Prostate gland (tissue), 2 donors: ENCODE data around the gene LAPTM4A. TPM values are rescaled to one million over a fixed set of nuclear protein-coding genes. Genes with fewer than 3 reads are reported as not detected.
"Not testable (repeated sequence)": the region's sequence is repeated elsewhere in the genome, so short reads cannot be mapped to it uniquely, and the experiment has no call there.

ENCODE experiments used
- DNase-seq: peaks from one replicate; pipeline ENCODE4 v3.0.0-alpha.2; 2019; ENCODE audit warnings: low spot score
- H3K27ac ChIP-seq, 2 donors: fragments of 200-600 bp; sonication (generic); 2 replicates each; pipeline ENCODE4 v1.5.1; 2017 to 2019
- H3K27me3 ChIP-seq: fragments of 200-600 bp; sonication (generic); replicated peaks from 2 replicates; pipeline ENCODE4 v1.5.1; 2019; ENCODE audit not compliant: insufficient read depth
- H3K36me3 ChIP-seq, 2 donors: fragments of 200-600 bp; sonication (generic); 1 replicate in 1 of 2; 2 replicates in 1 of 2; pipeline versions ENCODE4 v1.5.1 to v1.8.1; 2017 to 2019
- H3K4me1 ChIP-seq: fragments of 200-600 bp; sonication (generic); replicated peaks from 2 replicates; pipeline ENCODE4 v1.5.1; 2019
- H3K4me3 ChIP-seq, 2 donors: fragments of 200-600 bp; sonication (generic); 2 replicates each; pipeline ENCODE4 v1.5.1; 2017 to 2019
- H3K9me3 ChIP-seq: fragments of 200-600 bp; sonication (generic); 2 replicates; pipeline ENCODE4 v1.5.1; 2017
- POLR2A ChIP-seq: fragments of 450-650 bp; IDR thresholded peaks from one replicate; pipeline ENCODE4 v1.6.1; 2016; ENCODE audit warnings: antibody characterized with exemption, mild to moderate bottlenecking
- POLR2AphosphoS5 ChIP-seq: sonication (generic); formaldehyde crosslinking; IDR thresholded peaks from one replicate; pipeline ENCODE4 v1.6.1; 2017; ENCODE audit warnings: antibody characterized with exemption
- WGBS: methylation state at CpG from one replicate; pipeline ENCODE4 v1.1.5; 2018; 5-methylcytosine and 5-hydroxymethylcytosine counted together
- intact Hi-C: fragments of 100-400 bp; cut with DNase I; formaldehyde crosslinking; loops from one replicate; pipeline ENCODE4 v1.14.2; 2022
- total RNA-seq, 2 donors: library from RNA; depleted of rRNA; stranded (reverse); fragments of >200 nt; gene quantifications; one replicate each; pipeline ENCODE4 v1.1.0, GENCODE V29; 2016
- TF ChIP-seq, protein P1 (sequence below), 4 experiments: fragments of 200-600 bp in 2 of 4; fragments of 450-650 bp in 2 of 4; sonication (generic) in 2 of 4; IDR thresholded peaks; 1 replicate in 3 of 4; 2 replicates in 1 of 4; pipeline ENCODE4 v1.5.1; 2016 to 2019; ENCODE audit warnings: antibody characterized with exemption in 4 of 4, mild to moderate bottlenecking in 2 of 4, moderate library complexity in 2 of 4

LAPTM4A gene
- total RNA-seq, 2 donors from 2014 or later = 142 to 340 TPM

GRCh38 chr2:20092901-20093235 is 41.4 kb upstream of the LAPTM4A start:
- Histone ChIP-seq H3K36me3 (no peaks in the 10 kb centered on the region), H3K9me3 (no peaks in the 10 kb centered on the region), H3K4me3 (no peak overlapping the region), H3K27ac (no peak overlapping the region), H3K4me1 (no peaks in the 10 kb centered on the region), H3K27me3 (no peaks in the 10 kb centered on the region)
- intact Hi-C loops = no loop called here
- TF ChIP-seq POLR2A (no peak), POLR2AphosphoS5 (no peak)
- TF ChIP-seq, protein P1, sequence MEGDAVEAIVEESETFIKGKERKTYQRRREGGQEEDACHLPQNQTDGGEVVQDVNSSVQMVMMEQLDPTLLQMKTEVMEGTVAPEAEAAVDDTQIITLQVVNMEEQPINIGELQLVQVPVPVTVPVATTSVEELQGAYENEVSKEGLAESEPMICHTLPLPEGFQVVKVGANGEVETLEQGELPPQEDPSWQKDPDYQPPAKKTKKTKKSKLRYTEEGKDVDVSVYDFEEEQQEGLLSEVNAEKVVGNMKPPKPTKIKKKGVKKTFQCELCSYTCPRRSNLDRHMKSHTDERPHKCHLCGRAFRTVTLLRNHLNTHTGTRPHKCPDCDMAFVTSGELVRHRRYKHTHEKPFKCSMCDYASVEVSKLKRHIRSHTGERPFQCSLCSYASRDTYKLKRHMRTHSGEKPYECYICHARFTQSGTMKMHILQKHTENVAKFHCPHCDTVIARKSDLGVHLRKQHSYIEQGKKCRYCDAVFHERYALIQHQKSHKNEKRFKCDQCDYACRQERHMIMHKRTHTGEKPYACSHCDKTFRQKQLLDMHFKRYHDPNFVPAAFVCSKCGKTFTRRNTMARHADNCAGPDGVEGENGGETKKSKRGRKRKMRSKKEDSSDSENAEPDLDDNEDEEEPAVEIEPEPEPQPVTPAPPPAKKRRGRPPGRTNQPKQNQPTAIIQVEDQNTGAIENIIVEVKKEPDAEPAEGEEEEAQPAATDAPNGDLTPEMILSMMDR (IDR thresholded peaks at IDR 0.05) = no peak
- WGBS = 81% methylated on average over 5 of the region's 5 CpGs
- no peak for DNase-seq

DNA sequence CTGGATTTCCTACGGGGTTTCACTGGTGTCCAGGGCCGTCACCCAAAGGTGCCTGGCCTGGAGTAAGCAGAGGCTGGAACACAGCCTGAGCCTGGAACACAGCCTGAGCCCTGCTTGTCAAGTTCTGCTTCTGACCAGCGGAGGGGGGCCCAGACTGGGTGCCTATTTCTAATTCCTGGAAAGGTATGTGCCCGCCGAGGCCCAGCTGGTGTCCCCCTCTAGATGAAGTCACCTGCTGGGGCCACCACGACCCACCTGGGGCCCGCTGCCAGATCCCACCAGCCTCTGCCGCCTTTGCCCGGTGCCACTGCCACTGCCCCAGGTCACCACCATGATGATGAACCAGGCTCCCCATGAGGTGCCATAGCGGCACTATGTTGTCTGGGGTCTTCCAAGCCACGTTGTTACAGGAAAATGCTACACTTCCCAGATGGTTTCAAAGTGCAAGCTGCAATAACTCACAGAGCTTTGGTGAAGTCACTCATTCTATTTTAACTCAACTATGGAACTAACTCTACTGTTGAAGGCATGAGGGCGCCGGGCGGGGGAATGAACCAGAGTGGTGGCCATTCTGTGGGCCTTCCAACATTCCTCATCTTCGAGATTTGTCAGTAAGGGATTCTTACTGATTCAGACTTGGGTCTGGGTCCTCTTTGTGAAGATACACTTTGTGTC is 40.9 kb upstream of the LAPTM4A start:
- H3K27ac ChIP-seq = no peak overlapping the region
- TF ChIP-seq POLR2AphosphoS5 (no peak), POLR2A (no peak)
- TF ChIP-seq, protein P1 (IDR thresholded peaks at IDR 0.05) = no peak
- no peaks in the 10 kb centered on the region for H3K4me1 ChIP-seq
- WGBS = 88% methylated on average over 15 of the region's 15 CpGs
- H3K27me3 ChIP-seq = no peaks in the 10 kb centered on the region
- no peaks in the 10 kb centered on the region for H3K9me3 ChIP-seq
- intact Hi-C loops = no loop called here
- H3K36me3 ChIP-seq = no peaks in the 10 kb centered on the region
- DNase-seq = no peak
- no peak overlapping the region for H3K4me3 ChIP-seq

- no peak for DNase-seq
- H3K27ac ChIP-seq = no peak overlapping the region
- 45% methylated on average over 11 of the region's 11 CpGs for WGBS
These were observed 40.0 kb upstream of the LAPTM4A start for GRCh38 chr2:20091305-20091991.

DNA sequence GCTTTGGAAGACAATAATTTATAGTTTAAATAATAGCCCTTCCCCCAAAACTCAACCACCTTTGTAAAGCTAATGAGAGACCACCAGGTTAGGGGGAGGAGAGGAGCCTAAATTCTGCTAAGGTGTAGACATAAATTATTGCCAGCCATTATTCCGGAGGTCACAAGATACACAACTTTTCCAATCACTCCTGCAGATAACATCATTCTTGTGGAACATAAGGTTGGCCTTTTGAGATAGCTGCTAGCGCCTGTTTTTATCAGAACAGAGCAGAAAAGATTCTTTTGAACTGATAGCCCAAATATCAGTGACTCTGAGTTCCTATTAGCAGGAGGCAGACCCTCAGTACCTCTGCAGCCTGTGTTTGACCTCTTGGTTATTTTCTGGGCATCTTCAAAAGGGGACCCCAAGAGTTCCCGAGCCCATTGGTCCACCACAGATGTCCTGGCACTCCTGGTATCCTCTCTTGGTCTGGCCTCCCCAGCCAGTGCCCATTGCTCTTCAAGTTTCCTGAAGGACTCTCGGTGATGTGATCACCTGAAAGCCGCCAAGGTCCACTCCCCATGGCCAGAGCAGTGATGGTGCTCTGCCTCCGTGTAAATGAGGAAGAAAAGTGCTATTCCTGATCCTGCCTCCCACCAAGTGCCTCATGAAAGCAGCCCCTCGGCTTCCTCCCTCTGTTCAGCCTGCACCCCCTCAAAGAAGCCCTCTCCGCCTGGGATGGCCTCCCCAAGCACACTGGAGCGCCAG is 38.5 kb upstream of the LAPTM4A start:
- intact Hi-C loops = no loop called here

More at GRCh38 chr2:20091305-20091991, 40.0 kb upstream of the LAPTM4A start:
- intact Hi-C loops = no loop called here
- H3K9me3 ChIP-seq = no peaks in the 10 kb centered on the region
- no peak overlapping the region for H3K4me3 ChIP-seq
- H3K27me3 ChIP-seq = no peaks in the 10 kb centered on the region
- no peaks in the 10 kb centered on the region for H3K4me1 ChIP-seq
- TF ChIP-seq, protein P1 (IDR thresholded peaks at IDR 0.05) = no peak
- TF ChIP-seq POLR2AphosphoS5 (no peak), POLR2A (no peak)
- H3K36me3 ChIP-seq = no peaks in the 10 kb centered on the region

GRCh38 chr2:20085909-20086308 is 34.5 kb upstream of the LAPTM4A start:
- 90% methylated on average over 4 of the region's 4 CpGs for WGBS
- intact Hi-C loops, H3K36me3 ChIP-seq, H3K4me3 ChIP-seq, DNase-seq, H3K4me1 ChIP-seq, H3K9me3 ChIP-seq, H3K27ac ChIP-seq, H3K27me3 ChIP-seq: not testable (repeated sequence)

More for the DNA sequence above, 38.5 kb upstream of the LAPTM4A start:
- H3K4me1 ChIP-seq = no peaks in the 10 kb centered on the region
- no peak overlapping the region for H3K27ac ChIP-seq
- no peaks in the 10 kb centered on the region for H3K27me3 ChIP-seq
- no peak overlapping the region for H3K4me3 ChIP-seq
- no peaks in the 10 kb centered on the region for H3K9me3 ChIP-seq
- no peak for TF ChIP-seq POLR2AphosphoS5
- 94% methylated on average over 9 of the region's 9 CpGs for WGBS
- no peak for DNase-seq
- no peaks in the 10 kb centered on the region for H3K36me3 ChIP-seq

GRCh38 chr2:20082812-20083211 is 31.4 kb upstream of the LAPTM4A start:
- 96% methylated on average over 8 of the region's 8 CpGs for WGBS
- DNase-seq, H3K27ac ChIP-seq, intact Hi-C loops, H3K4me1 ChIP-seq, H3K9me3 ChIP-seq, H3K36me3 ChIP-seq, H3K4me3 ChIP-seq, H3K27me3 ChIP-seq: not testable (repeated sequence)
